Activated naive CD4-positive, alpha-beta T cell treated with anti-CD3 and anti-CD28 coated beads, Interleukin-2, amount 50 U/mL, for 72 hours (primary cell): ENCODE results near the gene ZNF385C. TPM values are rescaled to one million over a fixed set of nuclear protein-coding genes. Genes with fewer than 3 reads are reported as not detected.
A peak's percentile ranks its signal among the peaks of the same experiment; 100 is the strongest.

Experiments
- ATAC-seq, 2 donors: fragments of 150-1000 bp; cut with Tn5 transposase; 2 replicates each; pipeline ENCODE4 v1.10.0; 2021; ENCODE audit warnings: mild to moderate bottlenecking in 2 of 2, moderate library complexity in 2 of 2
- DNase-seq, 2 donors: peaks; one replicate each; pipeline ENCODE4 v3.0.0; 2021 to 2022; ENCODE audit warnings: low spot score in 2 of 2
- H3K27ac Mint-ChIP-seq, 2 donors: one replicate each; pipeline ENCODE4 v1.8.0; 2022; ENCODE audit warnings: mild to moderate bottlenecking in 2 of 2, mixed read lengths in 2 of 2
- H3K36me3 Mint-ChIP-seq, 2 donors: one replicate each; pipeline ENCODE4 v1.8.0; 2022; ENCODE audit warnings: mixed read lengths in 2 of 2
- H3K9me3 Mint-ChIP-seq, 2 donors: one replicate each; pipeline ENCODE4 v1.8.0; 2022; ENCODE audit warnings: mixed read lengths in 2 of 2
- total RNA-seq, 2 donors: library from RNA; stranded (reverse); gene quantifications; one replicate each; pipeline ENCODE4 v1.2.3, GENCODE V29; 2022

The ZNF385C gene
- total RNA-seq, 2 donors from 2014 or later, result 0.82 TPM; not detected in 1

DNA sequence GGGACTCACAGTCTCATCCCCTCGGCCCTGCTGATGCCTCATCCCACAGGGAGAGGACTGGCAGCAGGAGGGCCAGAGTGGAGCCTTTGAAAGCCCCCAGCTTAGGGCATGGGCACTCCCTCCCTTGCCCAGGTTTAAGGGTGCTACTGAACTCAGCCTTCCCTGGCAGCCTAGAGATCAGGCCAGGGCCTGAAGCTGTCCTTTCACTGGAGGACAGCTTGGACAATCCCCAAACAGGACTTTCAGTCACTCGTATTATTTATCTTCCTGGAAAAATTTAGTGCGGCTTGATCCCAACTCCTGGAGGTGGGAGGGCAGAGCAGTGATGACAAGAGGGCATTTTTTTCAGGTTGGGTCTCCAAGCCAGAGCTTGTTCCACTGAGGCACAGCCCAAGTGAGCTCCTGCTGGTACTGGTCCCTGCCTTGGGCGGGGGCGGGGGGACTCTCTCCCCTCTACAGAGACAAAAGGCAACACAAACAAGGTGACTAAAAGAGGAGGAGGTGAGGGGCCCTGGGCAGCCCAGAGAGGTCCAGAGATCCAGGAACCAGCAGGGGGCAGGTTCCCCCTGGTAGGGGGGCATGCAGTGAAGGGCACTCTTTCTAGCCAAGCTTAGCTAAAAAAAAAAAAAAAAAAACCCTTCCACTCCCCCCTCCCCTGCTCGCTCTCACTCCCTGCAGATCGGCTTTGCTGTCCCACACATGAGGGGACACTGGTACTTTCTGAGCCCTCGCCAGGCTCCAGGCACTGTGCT, 1.7 kb downstream of the ZNF385C start:
- no peak overlapping the region for H3K27ac Mint-ChIP-seq
- no peak for DNase-seq
- H3K36me3 Mint-ChIP-seq, result no peaks in the 10 kb centered on the region
- ATAC-seq, result no peak
- no peaks in the 10 kb centered on the region for H3K9me3 Mint-ChIP-seq

DNA sequence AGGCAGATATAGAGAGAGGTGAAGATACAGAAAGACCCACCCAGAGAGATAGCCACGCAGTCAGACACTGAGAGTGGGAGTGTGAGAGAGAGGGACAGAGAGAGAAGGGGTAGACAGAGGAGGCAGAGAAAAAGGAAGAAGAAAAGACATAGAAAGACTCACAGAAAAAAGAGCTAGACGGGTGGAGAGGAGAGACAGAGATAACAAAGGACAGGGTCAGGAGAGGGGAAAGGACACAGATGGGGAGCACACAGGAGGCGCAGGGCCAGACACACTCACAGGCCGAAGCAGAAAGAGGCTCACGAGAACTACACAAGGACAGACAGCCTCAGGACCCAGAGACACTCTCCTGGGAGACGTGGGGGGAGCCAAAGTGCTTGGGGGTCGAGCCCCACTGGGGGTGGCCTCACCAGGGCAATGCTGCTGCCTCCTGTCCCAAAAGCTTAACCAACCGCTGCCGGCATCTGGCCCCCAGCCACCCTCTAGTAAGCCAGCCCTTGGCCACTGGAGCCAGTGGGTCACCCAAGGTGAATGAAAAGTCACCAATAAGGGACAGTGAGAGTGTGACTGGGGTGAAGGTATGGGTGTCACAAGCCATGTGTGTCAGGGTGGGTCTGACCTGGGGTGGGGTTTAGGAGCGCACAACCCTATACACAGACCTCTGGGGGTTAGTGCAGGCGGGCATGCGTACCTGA, 3.8 kb downstream of the ZNF385C start:
- H3K27ac Mint-ChIP-seq, result no peak overlapping the region

DNA sequence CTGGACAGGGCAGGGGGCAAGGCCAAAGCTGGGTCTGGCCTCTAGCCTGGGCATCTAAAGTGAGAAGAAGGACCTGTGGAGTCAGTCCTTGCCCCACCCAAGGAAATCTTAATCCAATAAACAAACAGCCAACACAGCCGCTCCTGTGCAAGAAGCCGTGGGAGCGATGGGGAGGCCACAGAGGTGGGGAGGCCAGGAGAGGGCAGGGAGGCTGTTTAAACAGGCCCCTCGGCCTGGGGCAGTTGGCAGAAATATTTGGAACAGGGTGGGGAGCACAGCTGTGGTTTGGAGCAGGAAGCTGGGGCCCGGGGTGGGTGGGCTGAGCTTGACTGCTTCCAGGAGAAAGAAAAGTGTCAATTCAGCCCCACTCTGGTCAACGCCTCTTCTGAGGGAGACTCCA, 5.3 kb downstream of the ZNF385C start:
- no peak overlapping the region for H3K27ac Mint-ChIP-seq
- no peaks in the 10 kb centered on the region for H3K36me3 Mint-ChIP-seq
- ATAC-seq, result no peak
- H3K9me3 Mint-ChIP-seq, result no peaks in the 10 kb centered on the region
- no peak for DNase-seq

More for the DNA sequence above, 3.8 kb downstream of the ZNF385C start:
- no peak for ATAC-seq
- no peaks in the 10 kb centered on the region for H3K36me3 Mint-ChIP-seq
- H3K9me3 Mint-ChIP-seq, result no peaks in the 10 kb centered on the region
- no peak for DNase-seq

DNA sequence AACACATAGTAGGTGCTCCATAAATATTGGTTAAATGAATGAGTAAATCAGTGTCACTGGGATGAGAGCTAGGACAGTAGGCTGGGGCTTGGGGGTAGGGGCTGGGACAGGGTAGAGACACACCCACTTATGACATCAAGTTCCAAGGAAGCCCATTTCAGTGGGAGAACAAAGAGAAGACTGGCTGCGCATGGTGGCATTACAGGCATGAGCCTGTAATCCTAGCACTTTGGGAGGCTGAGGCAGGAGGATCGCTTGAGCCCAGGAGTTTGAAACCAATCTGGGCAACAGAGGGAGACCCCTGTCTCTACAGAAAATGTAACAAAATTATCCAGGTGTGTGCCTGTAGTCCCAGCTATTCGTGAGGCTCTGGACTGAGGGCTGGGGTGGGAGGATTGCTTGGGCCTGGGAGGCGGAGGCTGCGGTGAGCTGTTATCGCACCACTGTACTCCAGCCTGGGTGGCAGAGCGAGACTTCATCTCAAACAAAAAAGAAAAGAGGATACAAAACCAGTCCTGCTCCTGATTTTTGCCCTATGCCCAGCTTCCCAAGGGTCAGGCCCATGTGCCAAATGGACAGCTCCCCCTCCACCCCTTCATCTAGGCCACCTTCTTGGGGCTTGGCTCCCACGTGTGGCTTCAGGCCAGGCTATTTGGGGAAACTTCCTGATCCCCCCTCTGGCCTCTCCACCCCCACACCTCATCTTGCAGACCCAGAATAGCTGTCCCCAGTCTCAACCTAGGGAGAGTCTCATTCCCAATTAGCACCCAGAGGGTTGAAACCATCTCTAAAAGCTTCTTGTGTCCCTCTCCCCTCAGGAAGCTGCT, 7.1 kb downstream of the ZNF385C start:
- H3K36me3 Mint-ChIP-seq, result no peaks in the 10 kb centered on the region
- H3K9me3 Mint-ChIP-seq, result no peaks in the 10 kb centered on the region
- DNase-seq (no peak), ATAC-seq (no peak)
- no peak overlapping the region for H3K27ac Mint-ChIP-seq

DNA sequence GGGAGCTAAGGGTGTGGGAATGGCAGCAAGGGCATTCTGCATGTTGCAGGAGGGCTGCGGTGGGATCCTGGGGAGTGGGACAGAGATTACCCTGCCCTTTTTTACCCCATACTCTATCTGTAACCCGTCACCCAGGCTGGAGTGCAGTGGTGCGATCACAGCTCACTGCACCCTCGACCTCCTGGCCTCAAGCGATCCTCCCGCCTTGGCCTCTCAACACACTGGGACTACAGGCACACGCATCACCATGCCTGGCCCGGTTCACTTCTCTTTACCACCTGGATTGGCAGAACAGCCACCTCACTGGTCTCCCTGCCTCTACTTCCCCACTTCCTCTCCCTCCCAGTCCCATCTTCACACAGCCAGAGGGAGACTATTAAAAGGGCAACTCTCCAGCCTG, 9.5 kb downstream of the ZNF385C start:
- Mint-ChIP-seq H3K36me3 (no peaks in the 10 kb centered on the region), H3K27ac (no peak overlapping the region), H3K9me3 (no peaks in the 10 kb centered on the region)
- DNase-seq (no peak), ATAC-seq (no peak)

DNA sequence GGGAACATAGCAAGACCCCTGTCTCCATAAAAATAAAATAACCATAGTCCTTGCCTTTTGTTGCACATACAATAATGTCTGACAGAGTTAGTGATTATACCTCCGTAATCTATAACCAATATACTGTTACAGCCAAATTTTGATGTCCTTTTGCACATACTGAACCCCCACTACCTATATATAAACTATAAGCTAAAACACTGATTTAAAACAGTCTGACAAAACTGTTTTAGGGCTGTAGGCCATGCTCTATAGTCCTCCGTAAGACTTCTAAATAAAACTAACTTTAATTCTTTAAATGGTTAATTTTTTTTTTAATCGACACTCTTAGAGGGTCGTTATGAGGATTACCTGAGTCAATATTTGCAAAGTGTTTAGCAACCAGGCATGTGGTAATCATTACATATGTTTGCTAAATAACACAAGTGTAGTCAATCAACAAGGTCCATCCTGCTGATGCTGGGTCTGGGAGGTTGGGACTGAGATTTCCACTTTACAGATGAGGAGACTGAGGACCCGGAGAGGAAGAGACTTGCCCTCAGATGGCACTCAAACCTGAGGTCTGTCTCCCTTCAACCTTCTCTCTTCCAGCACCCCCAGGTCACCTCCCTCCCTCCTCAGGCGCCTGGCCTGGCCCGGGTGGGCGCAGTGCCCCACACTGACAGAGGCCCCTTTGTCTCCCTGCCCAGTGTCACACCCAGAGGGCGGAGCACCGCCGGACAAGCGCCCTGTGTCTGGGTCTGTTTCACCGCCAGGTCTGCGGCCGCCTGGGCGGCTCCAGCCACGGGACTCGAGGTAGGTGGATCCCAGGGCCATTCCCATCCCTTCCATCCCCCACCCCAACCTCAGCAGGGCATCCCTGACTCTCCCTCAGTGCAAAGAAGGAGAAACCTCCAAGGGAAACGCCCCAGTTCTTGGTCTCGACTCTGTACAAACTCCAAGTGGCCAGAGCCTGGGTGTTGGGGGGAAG, 10.3 kb downstream of the ZNF385C start:
- no peak for DNase-seq
- no peak for ATAC-seq
- Mint-ChIP-seq H3K36me3 (no peaks in the 10 kb centered on the region), H3K9me3 (no peaks in the 10 kb centered on the region), H3K27ac (no peak overlapping the region)

DNA sequence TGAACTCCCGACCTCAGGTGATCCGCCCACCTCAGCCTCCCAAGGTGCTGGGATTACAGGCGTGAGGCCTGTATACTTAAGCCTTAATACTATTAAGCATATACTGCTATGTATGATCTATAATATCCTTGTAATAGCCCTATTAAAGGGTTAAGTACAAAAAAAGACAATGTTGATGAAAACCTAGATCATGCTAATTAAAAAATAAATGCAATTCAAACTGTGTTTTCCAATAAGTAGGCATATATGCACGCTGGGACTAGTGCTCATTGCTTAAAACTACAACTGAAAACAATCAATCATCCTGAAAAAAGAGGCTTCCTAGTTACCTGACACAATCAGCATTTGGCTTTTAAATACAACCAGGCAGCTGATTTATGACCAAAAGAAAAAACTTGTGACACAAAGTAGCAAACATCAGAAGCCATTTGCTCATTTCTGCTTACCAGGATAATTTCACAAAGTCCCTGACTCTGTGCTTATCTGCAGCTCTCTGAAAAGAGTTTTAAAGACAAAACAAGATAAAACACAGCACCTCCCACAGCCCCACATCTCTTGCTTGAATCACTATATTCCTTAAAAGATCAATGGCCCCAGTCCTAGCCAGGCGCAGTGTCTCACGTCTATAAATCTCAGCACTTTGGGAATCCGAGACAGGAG, 11.1 kb downstream of the ZNF385C start:
- H3K27ac Mint-ChIP-seq, result no peak overlapping the region
- ATAC-seq (no peak), DNase-seq (no peak)
- H3K36me3 Mint-ChIP-seq, result no peaks in the 10 kb centered on the region
- no peaks in the 10 kb centered on the region for H3K9me3 Mint-ChIP-seq

DNA sequence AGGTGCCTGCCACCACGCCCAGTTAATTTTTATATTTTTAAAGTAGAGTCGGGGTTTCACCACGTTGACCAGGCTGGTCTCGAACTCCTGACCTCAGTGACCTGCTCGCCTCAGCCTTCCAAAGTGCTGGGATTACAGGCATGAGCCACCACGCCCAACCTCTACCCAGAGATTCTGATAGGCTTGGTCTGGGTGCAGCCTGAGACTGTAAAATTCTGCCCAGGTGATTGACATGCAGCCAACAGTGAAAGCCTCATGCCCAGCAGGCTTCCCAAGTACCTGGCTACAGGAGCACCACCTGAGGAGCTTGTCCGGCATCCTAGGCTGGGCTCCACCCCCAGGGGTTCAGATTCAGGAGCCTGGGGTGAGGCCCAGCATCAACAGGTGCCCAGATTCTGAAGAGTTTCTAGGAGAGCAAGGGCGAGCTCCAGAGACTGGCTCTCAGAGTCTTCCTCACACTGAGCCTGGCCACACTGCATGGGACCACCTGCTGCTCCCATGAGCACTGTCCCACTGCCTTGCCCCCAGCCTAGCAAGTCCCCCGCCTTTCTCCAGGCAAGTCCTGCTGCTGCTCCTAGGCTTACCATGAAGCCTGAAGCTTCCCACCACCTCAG, 16.6 kb downstream of the ZNF385C start:
- ATAC-seq (no peak), DNase-seq (no peak)
- Mint-ChIP-seq H3K36me3 (no peaks in the 10 kb centered on the region), H3K9me3 (no peaks in the 10 kb centered on the region), H3K27ac (no peak overlapping the region)

DNA sequence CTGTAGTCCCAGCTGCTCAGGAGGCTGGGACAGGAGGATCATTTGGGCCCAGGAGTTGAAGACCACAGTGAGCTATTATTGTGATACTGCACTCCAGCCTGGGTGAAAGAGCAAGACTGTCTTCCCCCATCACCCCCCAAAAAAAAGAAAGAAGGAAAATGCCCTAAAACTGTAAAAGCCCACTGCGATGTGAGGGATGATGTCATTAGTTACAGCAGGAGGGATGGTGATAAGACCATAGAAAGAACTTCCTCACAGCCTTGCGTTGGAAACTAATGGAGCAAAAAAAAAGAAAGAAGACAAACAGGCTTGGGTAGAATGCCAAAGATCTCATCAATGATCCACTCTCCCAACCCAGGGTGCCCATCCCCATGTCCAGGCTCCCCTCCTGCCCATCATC, 18.7 kb downstream of the ZNF385C start:
- ATAC-seq (no peak), DNase-seq (no peak)
- no peak overlapping the region for H3K27ac Mint-ChIP-seq
- H3K36me3 Mint-ChIP-seq, result no peaks in the 10 kb centered on the region
- H3K9me3 Mint-ChIP-seq, result no peaks in the 10 kb centered on the region

DNA sequence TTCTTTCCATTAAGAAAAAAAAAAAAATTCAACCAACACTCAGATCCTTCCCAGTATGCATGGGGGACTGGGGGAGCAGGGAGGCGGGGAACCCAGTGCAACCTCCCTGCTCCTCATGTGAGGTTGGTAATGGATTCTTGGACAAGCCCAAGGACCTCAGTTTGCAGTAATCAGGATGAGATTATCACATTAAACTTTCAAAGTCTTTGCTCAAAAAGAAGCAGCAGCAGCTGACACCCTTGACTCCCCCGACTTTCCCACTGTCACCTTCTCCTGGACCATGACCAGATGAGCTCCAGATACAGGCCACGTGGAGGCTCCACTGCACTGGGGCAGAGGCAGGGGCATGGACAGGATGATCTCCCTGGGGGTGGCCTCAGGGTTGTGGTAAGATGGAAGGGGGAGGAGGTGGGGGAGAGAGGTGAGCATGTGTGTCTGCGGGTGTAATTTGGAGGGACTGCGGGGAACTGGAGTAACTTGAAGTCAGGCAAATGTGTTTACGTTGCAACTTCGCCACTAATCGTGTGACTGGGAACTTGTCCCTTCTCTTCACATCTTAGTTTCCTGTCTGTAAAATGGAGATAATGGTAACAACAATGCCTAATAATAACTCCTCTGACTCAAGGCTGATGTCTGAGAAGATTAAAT, 19.8 kb downstream of the ZNF385C start:
- no peak overlapping the region for H3K27ac Mint-ChIP-seq
- no peak for ATAC-seq
- no peaks in the 10 kb centered on the region for H3K9me3 Mint-ChIP-seq
- no peaks in the 10 kb centered on the region for H3K36me3 Mint-ChIP-seq
- no peak for DNase-seq

DNA sequence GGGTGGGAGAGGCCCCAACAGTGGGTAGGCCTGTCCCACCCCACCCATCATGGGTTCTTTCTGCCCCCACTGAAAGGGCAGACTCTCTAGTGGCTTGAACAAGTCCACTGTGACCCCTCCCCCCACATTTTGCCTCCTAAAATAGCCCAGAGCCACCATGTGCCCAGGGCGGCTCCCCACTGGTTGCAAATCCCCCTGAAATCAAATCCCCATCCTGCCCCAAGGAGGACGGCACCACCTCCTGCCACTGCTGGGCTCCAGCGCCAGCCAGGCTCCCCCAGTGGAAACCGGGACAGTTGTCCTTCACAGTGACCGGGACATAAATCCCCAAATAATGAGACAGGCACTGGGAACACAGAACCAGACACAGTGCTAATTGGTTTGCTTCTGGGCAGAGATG, 20.5 kb downstream of the ZNF385C start:
- H3K36me3 Mint-ChIP-seq, result no peaks in the 10 kb centered on the region
- H3K9me3 Mint-ChIP-seq, result no peaks in the 10 kb centered on the region
- no peak for ATAC-seq
- H3K27ac Mint-ChIP-seq, result no peak overlapping the region
- no peak for DNase-seq

DNA sequence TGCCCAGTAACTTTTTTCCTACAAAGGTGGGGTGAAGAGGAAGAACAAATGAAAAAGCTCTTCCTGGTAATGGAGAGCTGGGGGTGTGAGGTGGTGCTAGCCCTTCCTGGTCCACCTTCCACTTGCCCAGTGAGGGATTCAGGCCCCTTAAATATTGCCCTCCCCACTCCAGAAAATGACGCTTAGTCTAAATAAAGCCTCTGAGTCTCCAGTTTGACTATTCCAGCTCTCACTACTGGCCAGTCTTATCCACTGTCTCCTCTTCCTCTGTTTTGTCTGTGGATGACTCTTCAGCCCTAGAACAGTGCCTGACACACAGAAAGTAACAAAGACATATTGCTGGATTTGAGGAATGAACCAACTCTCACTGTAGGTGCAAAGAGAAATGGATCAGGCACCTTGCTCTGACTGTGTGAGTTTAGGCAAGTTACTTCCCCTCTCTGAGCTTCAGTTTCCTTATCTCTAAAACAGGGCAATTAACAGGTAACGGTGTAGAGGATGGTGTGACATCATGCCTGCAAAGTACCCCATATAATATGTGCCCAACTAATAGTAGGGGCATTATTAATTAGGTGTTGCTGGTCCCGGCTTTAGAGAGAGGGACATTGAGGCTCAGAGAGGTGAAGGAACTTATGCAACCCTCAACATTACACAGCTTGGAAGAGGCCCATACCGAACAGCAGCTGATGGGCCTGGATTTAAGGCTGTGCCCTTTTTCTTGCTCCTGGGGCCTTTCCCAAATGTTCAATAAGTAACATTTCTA, 21.3 kb downstream of the ZNF385C start:
- Mint-ChIP-seq H3K36me3 (no peaks in the 10 kb centered on the region), H3K9me3 (no peaks in the 10 kb centered on the region), H3K27ac (no peak overlapping the region)
- ATAC-seq (no peak), DNase-seq (no peak)

DNA sequence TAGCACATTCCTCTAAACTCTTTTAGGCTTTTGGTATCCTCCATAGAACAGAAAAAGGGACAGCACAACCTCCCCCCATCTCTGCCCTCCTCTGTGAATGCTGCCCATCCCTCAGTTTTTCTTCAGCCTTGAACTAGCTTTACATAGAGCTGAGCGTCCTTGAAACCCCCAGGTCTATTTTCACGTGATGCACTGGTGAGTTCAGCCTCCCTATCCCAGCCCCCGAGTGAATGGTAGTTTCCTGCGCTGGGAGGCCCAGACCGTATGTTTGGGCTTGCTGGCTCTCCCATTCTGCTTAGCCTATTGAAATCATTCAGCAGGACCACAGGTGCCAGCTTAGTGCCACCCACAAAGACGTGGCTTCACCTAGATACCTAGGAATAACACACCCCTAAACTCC, 22.5 kb downstream of the ZNF385C start:
- no peak overlapping the region for H3K27ac Mint-ChIP-seq
- DNase-seq, result no peak
- H3K9me3 Mint-ChIP-seq, result no peaks in the 10 kb centered on the region
- no peak for ATAC-seq
- no peaks in the 10 kb centered on the region for H3K36me3 Mint-ChIP-seq

DNA sequence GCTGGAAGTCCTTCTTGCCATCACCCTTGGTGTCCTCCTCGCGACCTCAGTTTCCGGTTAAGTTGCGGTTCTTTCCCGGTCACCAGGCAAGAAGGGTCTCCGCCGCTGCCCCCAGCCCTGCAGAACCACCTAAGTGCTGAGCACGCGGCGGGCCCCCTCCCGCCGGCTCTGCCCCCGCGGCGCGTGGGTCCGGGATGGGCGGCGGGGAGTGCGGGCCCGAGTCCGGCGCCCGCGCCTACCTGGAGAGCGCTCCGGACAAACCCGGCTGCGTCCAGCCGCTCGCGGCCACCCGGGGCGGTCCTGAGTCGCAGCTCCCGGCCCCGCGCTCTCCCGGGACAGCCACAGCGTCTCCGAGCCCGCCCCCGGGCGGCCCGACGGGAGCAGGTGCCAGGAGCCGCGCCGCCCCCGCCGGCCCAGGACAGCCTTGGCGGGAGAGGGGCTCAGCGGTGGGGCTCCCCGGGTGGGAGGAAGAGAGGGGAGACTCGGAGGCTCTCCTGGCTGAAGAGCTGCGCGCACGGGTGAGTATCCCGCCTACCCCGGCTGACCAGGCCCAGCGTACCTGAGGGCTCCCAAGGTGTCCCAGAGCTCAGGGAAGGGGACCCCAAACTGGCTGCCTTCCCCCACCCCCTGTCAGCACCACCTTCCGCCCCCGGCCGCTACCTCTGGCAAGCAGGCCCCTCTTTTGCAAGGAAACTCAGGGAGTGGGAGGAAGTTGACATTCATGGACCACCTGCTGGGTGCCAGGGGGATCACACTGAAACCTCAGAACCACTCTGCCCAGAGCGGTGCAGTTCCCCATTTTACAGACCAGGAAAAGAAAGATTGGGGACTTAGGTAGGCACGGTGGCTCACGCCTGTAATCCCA, 25.7 kb downstream of the ZNF385C start:
- no peak for DNase-seq
- Mint-ChIP-seq H3K27ac (no peak overlapping the region), H3K36me3 (no peaks in the 10 kb centered on the region), H3K9me3 (no peaks in the 10 kb centered on the region)
- ATAC-seq, result peak; percentile 25 to 29
